ENCODE measurements around the gene KANSL3.
"Not testable (repeated sequence)": the region's sequence is repeated elsewhere in the genome, so short reads cannot be mapped to it uniquely, and the experiment has no call there.

Gene KANSL3

DNA sequence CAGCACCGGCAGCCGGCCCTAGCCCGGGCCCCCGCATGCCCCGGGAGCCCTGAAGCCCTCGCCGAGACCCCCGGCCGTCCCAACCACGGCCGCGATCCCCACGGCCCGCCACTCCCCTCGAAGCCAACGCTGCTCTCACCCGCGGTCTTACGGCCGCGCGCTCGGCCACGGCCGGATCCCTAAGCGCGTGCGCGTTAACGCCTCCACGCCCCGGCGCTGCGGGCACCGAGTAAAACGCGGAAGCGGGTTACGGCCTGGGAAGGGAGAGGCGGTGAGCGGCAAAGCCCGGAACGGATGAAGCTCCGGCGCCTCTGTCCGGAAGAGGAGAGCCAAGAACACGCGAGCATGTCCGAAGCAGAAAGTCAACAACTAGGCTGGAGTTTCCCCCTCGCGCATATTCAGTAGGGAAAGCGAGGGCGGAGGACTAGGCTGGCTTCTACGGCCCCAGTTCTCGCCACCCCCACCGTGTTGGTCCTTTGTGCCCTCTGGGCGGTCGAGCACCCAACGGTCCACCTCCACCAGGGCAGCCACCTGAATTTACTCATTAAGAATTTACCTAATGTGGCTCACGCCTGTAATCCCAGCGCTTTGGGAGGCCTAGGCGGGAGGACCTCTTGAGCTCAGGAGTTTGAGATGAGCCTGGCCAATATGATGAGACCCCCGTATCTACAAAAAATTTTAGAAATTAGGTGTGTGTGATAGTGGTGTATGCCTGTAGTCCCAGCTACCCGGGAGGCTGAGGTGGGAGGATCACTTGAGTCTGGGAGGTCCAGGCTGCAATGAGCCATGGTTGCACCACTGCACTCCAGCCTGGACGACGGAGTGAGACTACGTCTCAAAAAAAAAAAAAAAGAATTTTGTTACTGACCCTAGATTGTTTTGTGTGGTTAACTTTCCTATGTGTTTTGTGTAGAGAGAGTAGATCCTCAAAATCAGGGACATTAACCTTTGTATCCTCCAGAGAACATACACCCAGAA, at the start of gene KANSL3:
Gene KANSL3, minus strand, starts transcription at position 169 of the 978 bp plus-strand sequence. CDS start 1,177 bp downstream, outside the sequence.
- peak; percentile 98 for DNase-seq (ENCODE audit: low read depth)

DNA sequence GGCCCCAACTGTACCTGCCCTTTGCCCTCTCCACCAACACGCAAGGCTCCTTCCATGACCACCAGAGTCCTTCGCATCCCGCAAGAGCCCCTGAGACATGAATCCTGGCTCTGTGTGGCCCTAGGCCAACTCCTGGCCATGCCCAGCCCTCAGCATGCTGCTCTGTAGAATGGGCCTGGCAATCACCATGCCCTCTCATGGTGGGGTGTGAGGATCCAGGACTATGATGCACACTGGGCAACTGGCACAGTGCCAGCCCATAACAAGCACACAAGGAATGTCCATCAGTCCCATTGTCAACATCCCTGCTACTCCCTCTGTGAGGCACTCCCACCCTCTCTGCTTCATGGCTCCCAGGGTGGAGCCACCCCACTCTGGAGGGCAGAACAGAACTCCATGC, 49.2 kb upstream of the KANSL3 start:
- DNase-seq (ENCODE audit: low read depth): no peak

DNA sequence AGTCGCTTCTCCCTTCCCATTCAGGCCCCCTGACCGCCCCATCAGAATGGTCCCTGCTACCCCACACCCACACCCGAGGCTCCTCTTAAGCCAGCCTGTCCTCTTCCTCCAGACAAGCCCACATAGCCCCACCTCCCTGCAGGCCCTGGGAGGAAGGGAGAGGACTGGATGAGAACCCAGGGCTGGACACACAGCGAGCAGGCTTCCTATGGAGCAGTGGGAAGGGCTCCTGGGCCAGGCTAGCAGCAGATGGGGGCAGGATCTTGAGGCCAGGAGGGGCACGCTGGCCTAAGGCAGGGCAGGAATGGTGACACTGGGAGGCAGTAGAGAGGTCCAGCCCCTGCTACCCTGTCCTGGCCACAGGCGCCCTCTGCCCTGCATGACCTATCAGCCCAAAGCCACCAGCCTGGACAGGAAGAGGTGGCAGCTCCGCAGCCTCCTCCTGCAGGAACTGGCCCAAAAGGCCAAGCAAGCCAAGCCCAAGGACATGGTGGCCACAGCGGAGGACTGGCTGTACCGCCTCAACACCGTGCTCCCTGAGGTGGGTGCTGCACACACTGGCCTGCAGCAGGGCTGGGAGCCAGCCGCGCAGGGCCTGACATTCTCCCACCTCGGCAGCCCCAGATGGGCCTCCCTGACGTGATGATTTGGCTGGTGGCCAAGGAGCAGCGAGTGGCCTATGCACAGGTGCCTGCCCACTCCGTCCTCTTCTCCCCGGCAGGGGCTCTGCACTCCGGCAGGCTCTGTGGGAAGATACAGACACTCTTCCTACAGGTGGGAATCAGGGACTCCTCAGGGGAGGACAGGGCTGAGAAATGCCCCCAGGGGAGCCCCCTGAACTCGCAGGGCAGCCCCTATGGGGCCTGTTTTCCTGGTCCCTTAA, 47.7 kb upstream of the KANSL3 start:
- peak; percentile 36 for DNase-seq (ENCODE audit: low read depth)

DNA sequence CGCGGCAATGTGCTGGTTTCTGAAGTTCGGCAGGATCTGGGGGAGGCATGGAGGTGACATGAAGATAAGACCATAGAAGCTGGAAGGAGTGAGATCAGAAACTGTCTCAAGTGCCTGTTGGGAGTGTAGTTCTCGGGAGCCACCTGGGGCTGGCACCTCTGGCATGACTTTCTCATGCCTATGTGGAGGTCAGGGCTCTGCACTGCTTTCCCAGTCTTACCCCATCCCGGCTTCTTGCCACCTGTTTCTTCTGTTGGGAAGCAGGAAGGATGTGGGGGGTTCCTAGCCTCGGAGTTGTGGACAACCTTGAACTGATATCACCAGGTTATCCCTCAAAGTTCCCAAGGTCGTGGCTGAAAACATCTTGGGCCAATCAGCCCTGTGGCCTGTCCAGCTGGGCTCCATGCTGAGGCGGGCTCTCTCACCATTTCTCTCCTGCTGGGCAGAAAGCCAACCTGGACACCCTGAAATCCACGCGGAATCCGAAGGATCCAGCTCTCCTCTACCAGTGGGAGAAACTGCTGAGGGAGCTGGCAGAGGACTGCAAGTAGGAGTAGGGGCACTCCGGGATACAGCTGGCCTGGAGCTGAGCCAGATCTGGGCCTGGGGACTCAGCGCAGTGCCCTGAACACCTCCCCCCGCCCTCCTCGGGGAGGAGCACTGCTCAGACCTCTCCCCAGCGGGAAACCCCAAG, 46.9 kb upstream of the KANSL3 start:
- peak; percentile 11 for DNase-seq (ENCODE audit: low read depth)

DNA sequence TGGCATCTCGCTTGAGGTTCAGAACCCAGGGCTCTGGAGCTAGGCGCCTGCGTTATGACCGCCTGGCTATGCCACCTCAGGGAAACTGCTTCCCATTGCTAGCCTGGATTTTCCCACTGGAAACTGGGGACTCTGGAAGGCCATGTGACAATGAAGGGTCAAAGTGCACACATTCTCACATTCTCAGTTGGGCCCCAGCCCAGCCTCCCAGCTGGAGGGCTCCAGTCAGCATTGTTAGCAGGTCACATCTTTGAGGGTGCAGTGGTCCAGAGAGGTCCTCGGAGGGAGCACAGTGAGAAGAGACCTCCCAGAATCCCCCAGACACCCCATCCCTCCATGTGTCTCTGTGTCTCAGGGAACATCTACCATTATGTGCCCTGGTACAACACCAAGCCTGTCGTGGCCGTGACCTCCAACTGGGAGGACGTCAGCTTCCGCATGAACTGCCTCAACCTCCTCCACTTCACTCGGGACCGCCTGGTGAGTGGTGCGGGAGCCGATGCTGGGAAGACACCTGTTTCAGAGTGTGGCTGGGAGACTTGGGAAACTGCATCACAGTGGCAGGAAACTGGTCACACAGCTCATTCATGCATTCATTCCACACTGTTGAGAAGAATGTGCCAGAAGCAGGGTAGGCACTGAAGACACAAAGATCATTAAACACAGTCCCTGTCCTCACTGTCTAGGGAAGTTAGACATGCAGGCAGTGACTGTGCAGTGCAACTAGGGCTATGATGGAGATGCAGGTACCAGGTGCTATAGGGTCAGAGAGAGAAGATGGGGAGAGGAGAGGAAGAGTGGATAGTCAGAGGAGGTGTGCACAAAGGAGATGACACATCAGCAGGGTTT, 46.1 kb upstream of the KANSL3 start:
- no peak for DNase-seq (ENCODE audit: low read depth)

DNA sequence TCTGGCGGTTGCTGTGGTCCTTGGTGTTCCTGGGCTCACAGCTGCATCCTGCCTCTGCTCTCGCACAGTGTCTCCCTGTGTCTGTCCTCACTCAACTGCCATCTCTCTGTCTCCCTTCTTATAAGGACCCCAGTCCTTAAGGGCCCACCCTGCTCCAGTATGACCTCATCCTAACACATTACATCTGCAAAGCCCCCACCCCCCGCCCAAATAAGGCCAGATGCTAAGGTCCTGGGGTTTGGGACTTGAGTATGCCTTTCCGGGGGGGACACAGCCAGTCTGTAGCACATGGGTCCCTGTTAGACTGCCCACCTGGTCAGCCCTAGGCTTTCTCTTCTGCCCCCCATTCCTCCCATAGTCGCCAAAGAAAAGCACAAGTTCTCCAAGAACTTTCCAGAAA, 45.2 kb upstream of the KANSL3 start:
- DNase-seq (ENCODE audit: low read depth): no peak

DNA sequence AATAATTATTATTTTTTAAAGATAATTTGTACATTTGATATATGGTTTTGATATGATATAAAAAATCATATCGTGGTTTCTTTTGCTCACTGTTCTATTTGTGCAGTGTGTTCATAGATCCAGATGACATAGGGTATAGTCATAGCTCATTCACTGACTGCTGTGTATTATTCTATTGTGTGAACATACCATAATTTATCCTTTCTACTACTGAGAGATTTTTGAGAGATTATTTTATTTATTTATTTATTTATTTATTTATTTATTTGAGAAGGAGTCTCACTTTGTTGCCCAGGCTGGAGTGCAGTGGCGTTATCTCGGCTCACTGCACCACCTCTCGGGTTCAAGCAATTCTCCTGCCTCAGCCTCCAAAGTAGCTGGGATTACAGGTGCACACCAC, 43.4 kb upstream of the KANSL3 start:
- DNase-seq (ENCODE audit: low read depth): no peak

DNA sequence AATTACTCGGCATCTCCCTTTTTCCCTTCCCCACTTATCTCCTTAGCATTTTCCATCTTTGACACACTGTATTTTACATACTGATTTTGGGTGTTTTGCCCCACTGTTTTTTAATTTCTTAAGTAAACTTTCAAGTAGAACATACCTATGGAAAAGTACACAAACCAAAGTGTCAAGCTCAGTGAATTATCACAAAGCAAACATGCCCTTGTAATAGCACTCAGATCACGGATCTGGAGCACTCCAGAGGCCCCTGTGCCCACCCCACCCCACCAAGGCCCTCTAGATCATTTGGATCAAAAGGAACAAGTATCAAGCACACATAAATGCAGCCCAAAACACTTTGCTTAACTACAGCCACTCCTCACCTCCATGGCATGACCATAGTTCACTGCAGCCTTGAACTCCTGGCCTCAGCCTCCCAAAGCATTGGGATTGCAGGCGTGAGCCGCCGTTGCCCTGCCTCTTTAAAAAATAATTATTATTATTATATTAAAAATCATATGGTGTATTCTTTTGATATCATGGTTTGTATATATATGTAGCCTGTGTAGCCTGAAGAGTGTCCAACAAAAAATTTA, 42.5 kb upstream of the KANSL3 start:
- no peak for DNase-seq (ENCODE audit: low read depth)

DNA sequence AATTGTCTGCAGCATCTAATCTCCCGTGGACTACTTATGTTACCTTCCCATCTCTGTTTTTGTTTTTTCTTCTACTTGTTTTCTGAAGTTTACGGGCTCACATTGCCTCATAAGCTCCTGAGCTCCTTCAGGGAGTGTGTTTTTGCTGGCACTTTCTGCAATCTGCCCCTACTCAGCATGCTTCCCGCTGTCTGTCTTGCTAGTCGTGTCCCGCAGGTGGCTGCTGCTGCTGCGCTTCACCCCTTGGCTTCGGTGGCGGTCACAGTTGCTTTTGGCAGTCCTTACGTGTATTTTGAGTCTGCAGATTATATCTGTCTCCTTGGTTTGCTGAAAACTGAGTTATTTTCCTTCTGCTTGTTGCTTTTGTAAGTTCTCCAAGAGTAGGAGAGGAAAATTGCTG, 41.7 kb upstream of the KANSL3 start:
- peak; percentile 21 for DNase-seq (ENCODE audit: low read depth)

DNA sequence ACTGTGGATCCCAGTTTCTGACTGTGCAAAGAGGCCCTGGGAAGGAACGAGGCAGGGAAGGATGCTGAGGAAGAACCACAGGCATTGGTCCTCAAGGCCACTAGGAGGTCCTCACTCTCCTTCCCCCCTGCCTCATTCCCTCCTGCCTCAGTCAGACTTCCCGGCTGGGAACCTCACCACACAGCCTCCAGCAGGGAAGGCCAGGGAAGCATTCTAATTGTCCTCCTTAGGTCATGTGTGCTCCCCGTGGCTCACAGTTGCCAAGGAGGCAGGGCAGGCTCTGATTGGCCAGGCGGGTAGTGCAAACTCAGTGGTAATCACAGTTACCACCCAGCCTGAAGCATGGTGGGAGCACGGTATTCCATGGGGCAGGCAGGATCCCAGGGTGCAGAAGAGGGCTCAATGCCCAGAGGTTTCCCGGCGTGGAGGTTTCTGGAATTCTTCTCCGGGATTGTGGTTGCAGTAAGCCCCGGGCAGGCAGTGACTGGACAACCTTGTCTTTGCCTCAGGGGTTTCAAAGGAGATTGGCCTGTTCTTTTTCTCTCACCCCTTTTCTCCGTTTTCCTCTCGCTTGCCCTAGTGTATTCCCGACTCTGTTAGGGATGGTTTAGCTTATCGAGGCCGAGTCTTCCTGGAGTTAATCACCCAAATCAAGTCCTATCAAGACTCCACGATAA, 31.6 kb upstream of the KANSL3 start:
- DNase-seq (ENCODE audit: low read depth): no peak

DNA sequence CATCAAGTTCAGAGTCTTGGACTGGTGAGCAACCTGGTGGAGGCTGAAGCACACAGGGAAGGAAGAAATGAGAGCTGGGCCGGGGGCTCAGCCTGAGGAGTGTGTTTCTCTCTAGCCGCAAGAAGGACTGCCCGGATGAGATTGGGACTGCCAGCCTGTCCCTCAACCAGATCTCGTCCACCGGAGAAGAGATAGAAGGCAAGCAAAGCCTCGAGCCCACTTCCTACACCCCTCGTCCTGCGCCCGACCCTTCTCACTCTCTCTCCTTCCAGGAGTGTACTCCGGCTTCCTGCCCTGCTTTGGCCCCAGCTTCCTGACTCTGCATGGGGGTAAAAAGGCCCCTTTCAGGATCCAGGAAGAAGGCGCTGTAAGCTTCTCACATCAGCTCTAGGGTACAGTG, 30.7 kb upstream of the KANSL3 start:
- DNase-seq (ENCODE audit: low read depth): no peak

DNA sequence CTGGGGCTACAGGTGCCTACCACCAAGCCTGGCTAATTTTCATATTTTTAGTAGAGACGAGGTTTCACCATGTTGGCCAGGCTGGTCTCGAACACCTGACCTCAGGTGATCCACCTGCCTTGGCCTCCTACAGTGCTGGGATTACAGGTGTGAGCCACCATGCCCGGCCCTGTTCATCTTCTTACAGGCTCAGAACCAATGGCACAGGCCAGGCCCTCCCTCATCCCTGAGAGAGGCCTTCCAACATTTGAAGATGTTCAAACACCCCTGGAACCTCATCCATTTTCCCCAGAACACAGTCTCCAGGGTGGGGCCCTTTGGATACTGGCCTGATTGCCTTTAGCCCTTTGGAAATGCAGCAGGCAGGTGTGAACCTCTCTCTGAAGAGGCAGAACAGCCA, 27.6 kb upstream of the KANSL3 start:
- not testable (repeated sequence) for DNase-seq (ENCODE audit: low read depth)

DNA sequence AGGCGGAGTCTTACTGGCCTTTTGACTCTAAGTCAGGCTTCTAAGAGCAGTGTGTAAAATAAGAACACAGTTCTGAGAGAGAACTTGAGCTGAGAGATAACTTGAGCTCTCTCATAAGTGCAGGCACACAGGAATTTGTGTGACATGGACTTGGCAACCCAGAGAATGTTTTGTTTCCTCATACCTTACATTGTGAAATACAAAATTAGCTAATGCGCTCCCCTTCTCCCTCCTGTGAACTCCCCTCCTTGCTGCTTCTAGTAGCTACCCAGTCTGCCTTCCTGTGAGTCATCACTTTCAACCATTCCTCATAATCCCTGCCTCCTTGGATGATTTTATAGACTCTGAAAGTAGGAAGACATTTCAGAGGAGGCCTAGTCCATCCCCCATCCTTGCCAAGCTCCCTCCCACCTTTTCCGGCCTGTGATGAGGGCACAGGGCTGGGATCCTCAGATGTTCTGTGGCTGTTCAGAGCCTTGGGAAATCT, 27.0 kb upstream of the KANSL3 start:
- peak; percentile 100 for DNase-seq (ENCODE audit: low read depth)

DNA sequence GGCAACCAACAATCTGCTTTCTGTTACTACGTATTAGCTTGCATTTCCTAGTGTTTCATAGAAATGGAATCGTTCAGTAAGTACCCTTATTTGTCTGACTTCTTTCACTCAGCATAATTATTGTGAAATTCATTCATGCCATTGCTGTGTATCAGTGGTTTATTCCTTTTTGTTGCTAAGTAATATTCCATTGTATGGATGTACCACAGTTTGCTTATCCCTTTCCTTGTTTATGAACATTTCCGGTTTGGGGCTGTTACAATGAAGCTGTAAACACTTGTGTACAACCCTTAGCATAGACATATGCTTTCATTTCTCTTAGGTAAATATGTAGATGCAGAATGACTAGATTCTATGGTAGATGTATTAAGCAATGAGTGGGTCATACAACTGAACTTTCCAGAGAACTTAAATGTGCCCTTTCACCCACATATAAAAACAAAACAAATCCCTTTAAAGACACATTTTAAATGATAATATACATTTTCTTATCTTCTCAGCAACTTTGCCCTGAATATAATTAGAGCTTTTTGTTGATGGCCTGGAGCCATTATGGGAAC, 26.3 kb upstream of the KANSL3 start:
- peak; percentile 35 for DNase-seq (ENCODE audit: low read depth)

DNA sequence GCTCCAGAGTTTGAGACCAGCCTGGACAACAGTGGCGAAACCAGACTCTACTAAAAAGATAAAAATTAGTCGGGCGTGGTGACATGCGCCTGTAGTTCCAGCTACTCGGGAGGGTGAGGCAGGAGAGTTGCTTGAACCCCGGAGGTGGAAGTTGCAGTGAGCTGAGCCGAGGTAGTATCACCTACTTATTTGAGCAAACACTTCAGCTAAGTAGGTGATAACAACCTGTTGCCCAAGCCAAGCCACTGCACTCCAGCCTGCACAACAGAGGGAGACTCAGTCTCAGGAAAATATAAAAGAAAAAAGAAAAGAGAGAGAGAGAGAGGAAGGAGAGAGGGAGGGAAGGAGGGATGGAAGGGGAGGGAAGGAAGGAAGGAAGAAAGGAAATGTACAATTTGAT, 25.7 kb upstream of the KANSL3 start:
- no peak for DNase-seq (ENCODE audit: low read depth)

DNA sequence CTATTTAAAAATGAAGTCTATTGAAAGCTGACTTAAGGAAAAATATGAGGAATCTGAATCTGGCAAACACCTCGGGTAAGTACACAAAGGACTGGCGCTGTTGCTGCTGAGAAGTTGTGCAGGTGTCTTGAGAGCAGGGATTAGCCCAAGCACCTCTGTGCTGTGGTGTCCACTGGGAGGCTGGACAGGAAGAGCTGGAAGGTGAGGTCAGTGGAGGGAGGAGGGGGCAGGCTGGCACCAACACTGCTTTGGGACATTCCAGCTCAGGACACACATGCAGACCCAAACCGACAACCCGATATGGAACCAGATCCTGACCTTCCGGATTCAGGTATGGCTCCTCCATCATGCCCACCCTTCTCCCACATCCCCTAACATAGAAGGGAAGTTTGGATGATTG, 25.1 kb upstream of the KANSL3 start:
- no peak for DNase-seq (ENCODE audit: low read depth)

DNA sequence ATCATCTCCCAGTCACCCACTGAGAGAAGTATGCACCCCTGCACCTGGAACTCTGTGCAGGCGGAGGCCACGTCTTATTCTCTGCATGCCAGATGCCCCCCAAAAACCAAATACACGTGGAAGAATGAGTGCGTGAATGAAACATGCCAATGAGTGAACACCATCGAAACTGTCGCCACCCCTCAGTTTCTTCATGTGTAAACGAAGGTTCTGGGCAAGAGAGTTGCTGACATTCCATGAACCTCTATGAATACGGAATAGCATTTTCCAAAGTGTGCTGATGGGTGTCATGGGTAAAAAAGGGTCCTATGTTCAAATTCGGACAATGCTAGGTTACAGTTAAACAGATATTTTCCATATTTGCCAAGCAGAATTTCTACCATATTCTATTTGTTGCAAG, 24.2 kb upstream of the KANSL3 start:
- no peak for DNase-seq (ENCODE audit: low read depth)

DNA sequence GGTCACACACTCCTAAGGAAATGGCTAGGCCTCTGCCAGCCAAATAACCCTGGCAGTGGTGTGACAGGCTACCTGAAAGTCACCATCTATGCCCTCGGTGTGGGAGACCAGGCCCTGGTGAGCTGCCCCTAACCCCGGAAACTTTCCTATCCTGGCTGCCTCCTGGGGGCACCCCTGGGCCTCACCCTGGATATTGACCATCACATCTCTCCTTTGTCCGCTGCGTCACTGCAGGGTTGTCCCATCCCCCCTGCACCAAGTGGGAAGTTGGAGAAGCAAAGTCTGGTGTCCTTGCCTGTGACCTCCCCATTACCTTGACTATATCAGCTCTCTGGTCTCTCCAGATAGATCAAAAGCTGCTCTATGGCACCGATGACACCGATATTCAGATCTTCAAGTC, 23.2 kb upstream of the KANSL3 start:
- no peak for DNase-seq (ENCODE audit: low read depth)

DNA sequence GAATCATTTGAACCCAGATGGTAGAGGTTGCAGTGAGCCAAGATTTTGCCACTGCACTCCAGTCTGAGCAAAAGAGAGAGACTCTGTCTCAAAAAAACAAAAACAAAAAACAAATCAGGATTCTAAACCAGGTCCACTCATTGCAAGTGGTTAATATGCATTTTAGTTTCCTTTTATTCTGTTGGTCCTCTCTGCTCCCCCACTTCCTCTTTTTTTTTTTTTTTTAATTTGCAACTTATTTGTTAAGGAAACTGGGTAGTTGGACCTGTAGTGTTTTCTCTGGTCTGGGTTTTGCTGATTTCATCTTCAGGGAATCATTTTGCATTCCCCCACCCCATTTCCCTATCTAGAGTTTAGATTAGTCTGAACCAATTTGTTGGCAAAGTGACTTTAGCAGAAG, 18.4 kb upstream of the KANSL3 start:
- DNase-seq (ENCODE audit: low read depth): no peak

DNA sequence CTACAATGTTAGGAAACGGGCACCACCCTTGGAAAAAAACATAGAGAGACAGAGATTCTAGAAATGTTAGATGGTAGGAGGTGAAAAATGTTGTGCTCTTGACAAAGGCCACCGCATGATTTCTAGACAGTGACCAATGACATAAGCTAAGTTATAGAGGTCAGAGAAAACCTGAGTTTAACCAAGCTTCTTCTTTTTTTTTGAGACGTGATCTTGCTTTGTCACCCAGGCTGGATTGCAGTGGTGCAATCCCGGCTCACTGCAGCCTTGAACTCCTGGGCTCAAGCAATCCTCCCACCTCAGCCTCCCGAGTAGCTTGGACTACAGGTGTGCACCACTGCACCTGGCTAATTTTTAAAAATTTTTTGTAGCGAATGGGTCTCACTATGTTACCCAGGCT, 17.4 kb upstream of the KANSL3 start:
- DNase-seq (ENCODE audit: low read depth): no peak
